ENCODE results near the gene KLHL12.
A peak's percentile ranks its signal among the peaks of the same experiment; 100 is the strongest.

The KLHL12 gene

GRCh38 chr1:202934755-202935154, 7.7 kb upstream of the KLHL12 start:
- Histone ChIP-seq H3K4me3 (ENCODE audit: low read length) (no peak overlapping the region), H3K9me3 (ENCODE audit: control insufficient read depth, insufficient read depth, low read length) (peaks cover 3% of the 10 kb centered on the region; the same call in 1 of the 2 replicates), H3K36me3 (ENCODE audit: control insufficient read depth, low read length) (no peaks in the 10 kb centered on the region), H3F3A (ENCODE audit: control insufficient read depth, insufficient read depth) (no peaks in the 10 kb centered on the region; the same call in 1 of the 2 replicates), H3K9me2 (replicated peaks; ENCODE audit: control insufficient read depth, low read length) (no peaks in the 10 kb centered on the region), H4K20me1 (ENCODE audit: control insufficient read depth, insufficient read depth, low read depth, low read length) (no peaks in the 10 kb centered on the region), H3K4me2 (ENCODE audit: low read length) (no peak overlapping the region), H3K79me2 (ENCODE audit: control insufficient read depth, low read length) (no peaks in the 10 kb centered on the region), H3K4me1 (ENCODE audit: control insufficient read depth, low read length) (no peaks in the 10 kb centered on the region), H3K27ac (ENCODE audit: low read depth, low read length) (no peak overlapping the region), H3K27me3 (ENCODE audit: control insufficient read depth, low read length) (peaks cover 2% of the 10 kb centered on the region; the same call in 1 of the 2 replicates)
- TF ChIP-seq EZH2phosphoT487 (IDR thresholded peaks at IDR 0.05; ENCODE audit: borderline replicate concordance, low read length) (no peak), CTCF (IDR thresholded peaks at IDR 0.05; ENCODE audit: low read depth, low read length, poor library complexity, severe bottlenecking) (no peak)

- Histone ChIP-seq H3K79me2 (ENCODE audit: control insufficient read depth, low read length) (no peaks in the 10 kb centered on the region), H3K9me3 (ENCODE audit: control insufficient read depth, insufficient read depth, low read length) (peaks cover 3% of the 10 kb centered on the region; the same call in 1 of the 2 replicates), H3K9me2 (replicated peaks; ENCODE audit: control insufficient read depth, low read length) (no peaks in the 10 kb centered on the region), H3K36me3 (ENCODE audit: control insufficient read depth, low read length) (no peaks in the 10 kb centered on the region), H3K4me2 (ENCODE audit: low read length) (no peak overlapping the region), H3K27me3 (ENCODE audit: control insufficient read depth, low read length) (peaks cover 2% of the 10 kb centered on the region; the same call in 1 of the 2 replicates), H3K4me1 (ENCODE audit: control insufficient read depth, low read length) (peaks cover 3% of the 10 kb centered on the region; the same call in 1 of the 2 replicates), H3F3A (ENCODE audit: control insufficient read depth, insufficient read depth) (no peaks in the 10 kb centered on the region), H3K27ac (ENCODE audit: low read depth, low read length) (no peak overlapping the region), H4K20me1 (ENCODE audit: control insufficient read depth, insufficient read depth, low read depth, low read length) (no peaks in the 10 kb centered on the region), H3K4me3 (ENCODE audit: low read length) (no peak overlapping the region)
- TF ChIP-seq CTCF (IDR thresholded peaks at IDR 0.05; ENCODE audit: low read depth, low read length, poor library complexity, severe bottlenecking) (no peak), EZH2phosphoT487 (IDR thresholded peaks at IDR 0.05; ENCODE audit: borderline replicate concordance, low read length) (no peak)
These were observed 5.4 kb upstream of the KLHL12 start for GRCh38 chr1:202932476-202932875.

- Histone ChIP-seq H4K20me1 (ENCODE audit: control insufficient read depth, insufficient read depth, low read depth, low read length) (no peaks in the 10 kb centered on the region), H3K27me3 (ENCODE audit: control insufficient read depth, low read length) (no peaks in the 10 kb centered on the region), H3F3A (ENCODE audit: control insufficient read depth, insufficient read depth) (0 out of 2 replicates have a peak, but pooled peaks cover 4% of the 10 kb centered on the region), H3K36me3 (ENCODE audit: control insufficient read depth, low read length) (peaks cover 47% of the 10 kb centered on the region), H3K4me1 (ENCODE audit: control insufficient read depth, low read length) (peaks cover 37% of the 10 kb centered on the region), H3K9me3 (ENCODE audit: control insufficient read depth, insufficient read depth, low read length) (no peaks in the 10 kb centered on the region), H3K27ac (ENCODE audit: low read depth, low read length) (no peak overlapping the region), H3K9me2 (replicated peaks; ENCODE audit: control insufficient read depth, low read length) (no peaks in the 10 kb centered on the region), H3K4me2 (ENCODE audit: low read length) (peak overlapping the region; percentile 46), H3K79me2 (ENCODE audit: control insufficient read depth, low read length) (peaks cover 51% of the 10 kb centered on the region), H3K4me3 (ENCODE audit: low read length) (peak overlapping the region; percentile 26)
- no peak for TF ChIP-seq EZH2phosphoT487 (IDR thresholded peaks at IDR 0.05; ENCODE audit: borderline replicate concordance, low read length)
- TF ChIP-seq CTCF (IDR thresholded peaks at IDR 0.05; ENCODE audit: low read depth, low read length, poor library complexity, severe bottlenecking): no peak
These were observed 3.5 kb downstream of the KLHL12 start for GRCh38 chr1:202923533-202923932.

All from DOHH2 (cell line).